Stimulated activated effector memory CD8-positive, alpha-beta T cell treated with anti-CD3 and anti-CD28 coated beads, Interleukin-12 subunit alpha, Interleukin-12 subunit beta, amount 100 ng/mL, for 72 hours (primary cell): ENCODE measurements around the gene GABRG2.
"Not testable (repeated sequence)": the region's sequence is repeated elsewhere in the genome, so short reads cannot be mapped to it uniquely, and the experiment has no call there.

Source experiments
- ATAC-seq: fragments of 150-1000 bp; cut with Tn5 transposase; 2 replicates; pipeline ENCODE4 v1.10.0; 2021
- DNase-seq, 2 donors: peaks; one replicate each; pipeline ENCODE4 v3.0.0; 2021 to 2022; ENCODE audit warnings: low spot score in 2 of 2
- H3K27ac Mint-ChIP-seq: one replicate; pipeline ENCODE4 v1.8.0; 2022; ENCODE audit warnings: mild to moderate bottlenecking, mixed read lengths
- H3K36me3 Mint-ChIP-seq: one replicate; pipeline ENCODE4 v1.8.0; 2022; ENCODE audit warnings: mild to moderate bottlenecking, mixed read lengths
- H3K4me1 Mint-ChIP-seq: one replicate; pipeline ENCODE4 v1.8.0; 2022; ENCODE audit warnings: mixed read lengths
- H3K4me3 Mint-ChIP-seq: one replicate; pipeline ENCODE4 v1.8.0; 2022; ENCODE audit warnings: mild to moderate bottlenecking, mixed read lengths
- H3K9me3 Mint-ChIP-seq: one replicate; pipeline ENCODE4 v1.8.0; 2022; ENCODE audit warnings: mixed read lengths

Gene GABRG2

GRCh38 chr5:162067655-162068411, at the start of gene GABRG2:
TSS of gene GABRG2 (plus strand) at chr5:162067773. CDS start at chr5:162068000, 227 bp downstream.
- no peak for DNase-seq
- H3K9me3 Mint-ChIP-seq = peaks cover 6% of the 10 kb centered on the region
- H3K4me3 Mint-ChIP-seq = no peak within 1 kb of the TSS
- H3K4me1 Mint-ChIP-seq = no peaks in the 10 kb centered on the region
- no peak within 1 kb of the TSS for H3K27ac Mint-ChIP-seq
- ATAC-seq = no peak
- no peaks in the 10 kb centered on the region for H3K36me3 Mint-ChIP-seq

- DNase-seq = no peak
These were observed 42.3 kb upstream of the GABRG2 start for GRCh38 chr5:162025312-162025711.

GRCh38 chr5:162026803-162027202, 40.8 kb upstream of the GABRG2 start:
- H3K4me1 Mint-ChIP-seq = no peaks in the 10 kb centered on the region
- no peak for ATAC-seq
- DNase-seq = no peak
- H3K4me3 Mint-ChIP-seq = no peak overlapping the region
- H3K9me3 Mint-ChIP-seq = peaks cover 14% of the 10 kb centered on the region
- H3K27ac Mint-ChIP-seq = no peak overlapping the region
- no peaks in the 10 kb centered on the region for H3K36me3 Mint-ChIP-seq

More at GRCh38 chr5:162025312-162025711, 42.3 kb upstream of the GABRG2 start:
- peaks cover 14% of the 10 kb centered on the region for H3K9me3 Mint-ChIP-seq
- no peaks in the 10 kb centered on the region for H3K36me3 Mint-ChIP-seq
- no peaks in the 10 kb centered on the region for H3K4me1 Mint-ChIP-seq
- H3K27ac Mint-ChIP-seq = no peak overlapping the region
- H3K4me3 Mint-ChIP-seq = no peak overlapping the region
- no peak for ATAC-seq

- H3K4me1 Mint-ChIP-seq = no peaks in the 10 kb centered on the region
- no peak overlapping the region for H3K27ac Mint-ChIP-seq
These were observed 30.1 kb upstream of the GABRG2 start for GRCh38 chr5:162037431-162037830.

GRCh38 chr5:162047279-162047678, 20.3 kb upstream of the GABRG2 start:
- ATAC-seq = no peak
- H3K4me3 Mint-ChIP-seq = no peak overlapping the region
- no peaks in the 10 kb centered on the region for H3K36me3 Mint-ChIP-seq
- no peak for DNase-seq
- H3K27ac Mint-ChIP-seq = no peak overlapping the region
- H3K9me3 Mint-ChIP-seq = peaks cover 12% of the 10 kb centered on the region
- no peaks in the 10 kb centered on the region for H3K4me1 Mint-ChIP-seq

More at GRCh38 chr5:162037431-162037830, 30.1 kb upstream of the GABRG2 start:
- ATAC-seq (no peak), DNase-seq (no peak)
- H3K36me3 Mint-ChIP-seq = no peaks in the 10 kb centered on the region
- no peak overlapping the region for H3K4me3 Mint-ChIP-seq
- H3K9me3 Mint-ChIP-seq = peaks cover 3% of the 10 kb centered on the region

- H3K4me1 Mint-ChIP-seq = no peaks in the 10 kb centered on the region
- DNase-seq (no peak), ATAC-seq (no peak)
- no peak overlapping the region for H3K27ac Mint-ChIP-seq
- no peaks in the 10 kb centered on the region for H3K36me3 Mint-ChIP-seq
- H3K4me3 Mint-ChIP-seq = no peak overlapping the region
- H3K9me3 Mint-ChIP-seq = peaks cover 20% of the 10 kb centered on the region
These were observed 14.9 kb upstream of the GABRG2 start for GRCh38 chr5:162052676-162053075.

GRCh38 chr5:162055095-162055494, 12.5 kb upstream of the GABRG2 start:
- H3K36me3 Mint-ChIP-seq, DNase-seq, H3K4me3 Mint-ChIP-seq, ATAC-seq, H3K4me1 Mint-ChIP-seq, H3K27ac Mint-ChIP-seq: not testable (repeated sequence)
- peaks cover 20% of the 10 kb centered on the region for H3K9me3 Mint-ChIP-seq

- DNase-seq = no peak
- H3K4me1 Mint-ChIP-seq = no peaks in the 10 kb centered on the region
- no peak for ATAC-seq
- H3K36me3 Mint-ChIP-seq = no peaks in the 10 kb centered on the region
- H3K4me3 Mint-ChIP-seq = no peak overlapping the region
- no peak overlapping the region for H3K27ac Mint-ChIP-seq
- H3K9me3 Mint-ChIP-seq = peaks cover 6% of the 10 kb centered on the region
These were observed 411 bp upstream of the GABRG2 start for GRCh38 chr5:162067162-162067561.

GRCh38 chr5:162068412-162068811, 839 bp downstream of the GABRG2 start:
- Mint-ChIP-seq H3K36me3 (no peaks in the 10 kb centered on the region), H3K4me1 (no peaks in the 10 kb centered on the region), H3K4me3 (no peak overlapping the region), H3K27ac (no peak overlapping the region), H3K9me3 (peaks cover 6% of the 10 kb centered on the region)
- ATAC-seq (no peak), DNase-seq (no peak)

- Mint-ChIP-seq H3K27ac (no peak overlapping the region), H3K4me1 (no peaks in the 10 kb centered on the region), H3K36me3 (no peaks in the 10 kb centered on the region), H3K4me3 (no peak overlapping the region), H3K9me3 (peaks cover 6% of the 10 kb centered on the region)
- ATAC-seq (no peak), DNase-seq (no peak)
These were observed 1.4 kb downstream of the GABRG2 start for GRCh38 chr5:162068936-162069335.

- no peak for DNase-seq
- no peak overlapping the region for H3K27ac Mint-ChIP-seq
- H3K4me3 Mint-ChIP-seq = no peak overlapping the region
- H3K9me3 Mint-ChIP-seq = peaks cover 9% of the 10 kb centered on the region
- no peaks in the 10 kb centered on the region for H3K36me3 Mint-ChIP-seq
- ATAC-seq = no peak
- no peaks in the 10 kb centered on the region for H3K4me1 Mint-ChIP-seq
These were observed 11.2 kb downstream of the GABRG2 start for GRCh38 chr5:162078805-162079204.

- no peak for ATAC-seq
- Mint-ChIP-seq H3K9me3 (peaks cover 15% of the 10 kb centered on the region), H3K27ac (no peak overlapping the region), H3K36me3 (no peaks in the 10 kb centered on the region), H3K4me1 (no peaks in the 10 kb centered on the region), H3K4me3 (no peak overlapping the region)
- DNase-seq = no peak
These were observed 23.8 kb downstream of the GABRG2 start for GRCh38 chr5:162091336-162091735.

- Mint-ChIP-seq H3K4me1 (no peaks in the 10 kb centered on the region), H3K36me3 (no peaks in the 10 kb centered on the region), H3K27ac (no peak overlapping the region), H3K9me3 (peaks cover 4% of the 10 kb centered on the region), H3K4me3 (no peak overlapping the region)
- DNase-seq = no peak
- ATAC-seq = no peak
These were observed 28.9 kb downstream of the GABRG2 start for GRCh38 chr5:162096448-162096847.

GRCh38 chr5:162107591-162107990, 40.0 kb downstream of the GABRG2 start:
- Mint-ChIP-seq H3K4me1 (no peaks in the 10 kb centered on the region), H3K4me3 (no peak overlapping the region), H3K36me3 (no peaks in the 10 kb centered on the region), H3K9me3 (peaks cover 20% of the 10 kb centered on the region), H3K27ac (no peak overlapping the region)
- ATAC-seq = no peak
- DNase-seq = no peak

GRCh38 chr5:162119801-162120200, 52.2 kb downstream of the GABRG2 start:
- H3K27ac Mint-ChIP-seq = no peak overlapping the region
- ATAC-seq (no peak), DNase-seq (no peak)
- peaks cover 17% of the 10 kb centered on the region for H3K9me3 Mint-ChIP-seq
- no peaks in the 10 kb centered on the region for H3K4me1 Mint-ChIP-seq
- H3K4me3 Mint-ChIP-seq = no peak overlapping the region
- no peaks in the 10 kb centered on the region for H3K36me3 Mint-ChIP-seq

GRCh38 chr5:162128117-162128516, 60.5 kb downstream of the GABRG2 start:
- Mint-ChIP-seq H3K36me3 (no peaks in the 10 kb centered on the region), H3K4me3 (no peak overlapping the region), H3K9me3 (peaks cover 10% of the 10 kb centered on the region), H3K4me1 (no peaks in the 10 kb centered on the region), H3K27ac (no peak overlapping the region)
- no peak for ATAC-seq
- DNase-seq = no peak
